GM12891 (cell line): ENCODE data around the gene DNMBP.

ENCODE experiments used
- POLR2A ChIP-seq: IDR thresholded peaks from 2 replicates; pipeline ENCODE4 v1.6.1; 2011; ENCODE audit warnings: low read depth, low read length, control low read depth
- POLR2AphosphoS5 ChIP-seq: IDR thresholded peaks from 2 replicates; pipeline ENCODE4 v1.6.1; 2011; ENCODE audit warnings: low read depth, low read length, control low read depth
- SPI1 ChIP-seq: IDR thresholded peaks from 2 replicates; pipeline ENCODE4 v1.6.1; 2011; ENCODE audit warnings: low read depth, low read length, control low read depth
- TAF1 ChIP-seq: IDR thresholded peaks from 2 replicates; pipeline ENCODE4 v1.6.1; 2011; ENCODE audit warnings: low read depth, low read length, control low read depth

DNA sequence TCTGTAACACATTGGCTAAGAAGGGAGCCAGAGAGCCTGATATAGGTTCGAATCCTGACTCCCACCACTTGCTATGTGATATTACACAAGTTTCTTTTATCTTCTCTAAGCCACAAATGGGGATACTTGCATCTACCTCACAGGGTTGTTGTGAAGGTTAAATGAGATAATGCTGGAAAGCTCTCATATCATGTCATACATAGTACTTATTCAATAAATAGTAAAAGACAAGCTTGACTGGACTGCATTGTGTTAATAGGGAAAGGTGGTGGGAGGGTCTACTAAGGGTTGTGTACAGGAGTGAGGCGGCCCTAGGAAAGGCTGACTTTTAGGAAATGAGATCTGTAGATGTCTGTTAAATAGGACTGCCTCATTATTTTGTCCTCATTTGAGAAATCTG is 35.8 kb upstream of the DNMBP start:
- TF ChIP-seq POLR2AphosphoS5 (no peak), POLR2A (no peak), TAF1 (no peak), SPI1 (no peak)
